Fibroblast of skin of left quadriceps (primary cell): ENCODE measurements around the gene IMMP1L.
A peak's percentile ranks its signal among the peaks of the same experiment; 100 is the strongest.
"Not testable (repeated sequence)": the region's sequence is repeated elsewhere in the genome, so short reads cannot be mapped to it uniquely, and the experiment has no call there.

ENCODE experiments used
- DNase-seq, 2 experiments: peaks; one replicate each; pipeline ENCODE4 v3.0.0-alpha.2; 2013; ENCODE audit warnings: low read depth in 2 of 2

IMMP1L gene, protein sequence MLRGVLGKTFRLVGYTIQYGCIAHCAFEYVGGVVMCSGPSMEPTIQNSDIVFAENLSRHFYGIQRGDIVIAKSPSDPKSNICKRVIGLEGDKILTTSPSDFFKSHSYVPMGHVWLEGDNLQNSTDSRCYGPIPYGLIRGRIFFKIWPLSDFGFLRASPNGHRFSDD

DNA sequence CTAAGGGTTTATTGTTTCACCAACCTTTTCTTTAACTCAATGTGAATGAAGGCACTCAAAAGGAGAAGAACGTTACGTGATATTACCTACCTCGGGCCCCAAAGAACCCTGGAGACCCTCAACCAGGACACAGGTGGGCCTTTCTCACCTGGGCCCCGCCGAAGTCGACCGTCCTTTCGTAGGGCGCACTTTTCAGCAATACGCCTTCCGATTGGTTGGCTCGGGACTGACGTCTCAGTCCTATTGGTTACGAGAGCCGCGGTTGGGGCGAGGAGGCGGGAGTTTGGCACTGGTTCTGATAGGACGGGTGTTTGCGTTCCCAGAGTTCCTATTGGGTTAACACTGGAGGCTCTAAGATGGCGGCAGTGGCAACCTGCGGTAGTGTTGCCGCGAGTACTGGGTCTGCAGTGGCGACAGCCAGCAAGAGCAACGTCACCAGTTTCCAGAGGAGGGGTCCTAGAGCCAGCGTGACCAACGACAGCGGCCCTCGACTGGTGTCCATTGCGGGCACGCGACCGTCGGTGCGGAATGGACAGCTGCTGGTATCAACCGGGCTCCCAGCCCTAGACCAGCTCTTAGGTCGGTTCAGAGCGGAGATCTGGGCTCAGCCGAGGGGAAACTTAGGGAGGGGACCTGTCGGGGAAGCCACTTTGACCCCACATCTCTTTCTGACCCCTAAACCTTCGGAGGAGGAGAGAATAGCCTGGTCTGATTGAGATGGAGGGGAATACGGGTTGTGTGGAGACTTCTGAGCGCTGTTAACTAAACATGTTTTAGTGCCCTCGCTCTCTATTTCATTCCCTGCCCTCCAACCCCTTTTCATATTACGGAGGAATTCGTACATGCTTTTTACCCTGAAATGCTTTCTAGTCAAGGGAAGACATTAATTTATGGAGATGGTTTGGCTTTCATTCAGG is at the start of gene IMMP1L, which contains the start of gene ELP4:
TSS of gene IMMP1L (minus strand) at position 194 of the 917 bp plus-strand sequence. CDS start 46,346 bp downstream, outside the sequence.
TSS of gene ELP4 (plus strand) at position 339 of the 917 bp plus-strand sequence. CDS start at position 357, 18 bp downstream.
- DNase-seq = peak; percentile 90 to 91

DNA sequence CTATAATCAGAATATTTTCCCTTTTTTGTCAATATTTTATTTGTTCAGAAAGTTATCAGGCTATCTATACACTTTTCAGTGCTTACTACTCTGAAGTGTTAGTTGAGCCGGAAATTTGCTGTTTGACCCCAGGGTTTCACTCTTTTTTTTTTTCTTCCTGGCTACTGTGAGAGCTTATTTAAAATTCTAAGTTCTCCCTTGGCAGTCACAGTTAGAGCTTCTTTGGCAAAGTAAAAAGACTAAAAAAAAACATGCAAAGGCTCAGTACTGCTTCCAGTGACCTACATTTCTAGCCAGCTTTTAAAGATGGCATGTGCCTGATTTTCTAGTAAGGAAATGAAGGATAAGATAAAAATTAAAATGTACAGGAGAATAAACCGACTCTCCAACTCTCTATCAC is 48.6 kb upstream of the IMMP1L start:
- DNase-seq = no peak

DNA sequence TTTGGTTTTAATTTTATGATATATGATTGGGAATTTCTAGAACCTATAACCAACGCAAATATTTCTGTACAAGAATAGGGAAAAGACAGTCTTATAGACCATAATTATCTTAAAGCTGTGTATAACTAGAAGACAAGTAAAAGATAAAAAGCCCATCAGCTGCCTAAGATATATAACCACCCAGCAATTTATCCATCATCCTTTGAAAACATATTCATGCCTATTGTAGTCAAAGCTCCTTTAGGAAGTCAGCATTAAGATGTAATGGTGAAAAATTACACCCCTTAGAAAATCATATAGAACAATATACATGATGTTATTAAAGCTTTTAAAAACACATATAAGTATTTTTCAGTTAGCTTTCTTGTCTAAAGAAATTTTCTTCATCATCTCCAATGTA is 46.5 kb upstream of the IMMP1L start:
- DNase-seq = no peak

DNA sequence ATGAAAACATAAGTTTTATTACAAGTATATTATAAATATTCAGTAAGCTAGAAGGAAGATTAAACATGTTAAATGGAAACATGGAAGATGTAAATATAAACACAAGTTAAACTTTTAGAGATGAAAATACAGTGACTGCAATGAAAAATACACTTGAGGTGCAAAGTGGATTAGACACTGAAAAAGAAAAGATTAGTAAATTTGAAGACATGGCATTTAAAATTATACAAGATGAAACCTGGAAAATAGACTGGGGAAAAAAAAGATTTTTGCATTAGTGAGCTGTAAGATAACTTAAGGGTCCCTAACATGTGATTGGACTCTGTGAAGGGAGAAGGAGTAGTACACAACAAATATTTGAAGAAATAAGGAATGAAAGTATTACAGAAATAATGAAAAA is 33.4 kb upstream of the IMMP1L start:
- no peak for DNase-seq

DNA sequence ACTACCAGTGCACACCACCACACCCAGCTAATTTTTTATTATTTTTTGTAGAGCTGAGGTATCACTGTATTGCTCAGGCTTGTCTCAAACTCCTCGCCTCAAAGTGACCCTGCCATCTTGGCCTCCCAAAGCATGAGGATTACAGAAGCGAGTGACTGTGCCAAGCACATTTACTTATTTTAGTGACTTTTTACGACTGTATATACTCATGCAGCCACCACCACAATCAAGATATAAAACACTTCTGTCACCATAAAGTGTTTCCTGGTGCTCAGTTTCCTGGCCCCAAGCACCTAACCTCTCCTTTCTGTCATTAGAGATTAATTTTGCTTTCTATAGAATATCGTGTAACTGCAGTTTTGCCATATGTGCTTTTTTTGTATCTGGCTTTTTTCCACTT is 26.1 kb upstream of the IMMP1L start:
- DNase-seq = no peak

DNA sequence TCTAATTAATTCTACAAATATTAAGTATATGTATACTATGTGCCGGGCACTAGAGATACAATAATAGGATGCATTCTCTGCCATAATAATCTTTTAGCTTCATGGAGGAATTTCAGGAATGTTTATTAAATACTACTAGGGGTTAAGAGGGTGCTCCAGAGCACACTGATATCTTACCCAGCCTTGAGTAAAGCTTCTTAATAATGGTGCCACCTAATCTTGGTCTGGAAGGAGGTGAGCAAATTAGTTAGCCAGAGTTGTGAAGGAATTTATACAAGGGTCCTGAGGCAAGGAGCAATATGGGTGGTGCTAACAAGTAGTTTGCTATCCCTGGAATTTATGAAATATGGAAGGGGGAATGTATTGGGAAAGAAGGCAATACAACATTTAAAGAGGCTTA is 21.9 kb upstream of the IMMP1L start:
- no peak for DNase-seq

DNA sequence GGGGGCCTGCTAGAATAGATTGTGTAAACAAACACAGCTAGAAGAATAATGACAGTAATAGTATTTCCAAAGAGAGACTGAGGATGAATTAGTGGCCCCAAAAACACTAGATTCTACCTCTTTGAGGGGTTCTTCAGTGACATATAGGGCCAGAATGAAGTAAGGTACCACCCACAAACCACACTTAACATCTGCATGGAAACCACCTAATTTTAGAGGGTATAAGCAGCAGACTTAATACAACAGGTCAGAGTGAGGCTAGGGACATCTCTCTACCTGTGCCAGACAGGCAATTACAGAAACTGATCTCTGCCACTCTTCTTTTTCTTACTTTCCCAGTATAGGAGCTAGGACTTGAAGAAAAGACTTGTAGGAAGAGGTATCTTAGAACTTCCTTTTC is 20.3 kb upstream of the IMMP1L start:
- DNase-seq = no peak

DNA sequence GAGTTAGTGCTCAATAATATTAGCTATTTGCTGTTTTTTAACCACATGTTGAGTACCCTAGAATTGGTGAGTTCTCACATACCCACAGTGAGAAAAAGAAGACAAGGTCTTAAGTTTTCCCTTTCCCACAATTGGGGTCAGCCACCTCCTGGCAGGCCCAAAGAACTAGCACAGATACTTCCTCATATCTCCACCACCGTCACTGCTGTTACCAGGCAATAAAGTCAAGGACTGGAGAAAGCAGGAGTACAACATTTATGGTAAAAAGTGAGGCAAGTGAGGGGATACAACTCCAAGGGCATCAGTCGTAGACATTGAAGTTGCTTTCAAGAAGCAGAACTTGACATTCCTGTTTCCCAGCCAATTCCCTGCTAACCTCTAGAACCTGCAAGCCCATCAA is 19.8 kb upstream of the IMMP1L start:
- no peak for DNase-seq

DNA sequence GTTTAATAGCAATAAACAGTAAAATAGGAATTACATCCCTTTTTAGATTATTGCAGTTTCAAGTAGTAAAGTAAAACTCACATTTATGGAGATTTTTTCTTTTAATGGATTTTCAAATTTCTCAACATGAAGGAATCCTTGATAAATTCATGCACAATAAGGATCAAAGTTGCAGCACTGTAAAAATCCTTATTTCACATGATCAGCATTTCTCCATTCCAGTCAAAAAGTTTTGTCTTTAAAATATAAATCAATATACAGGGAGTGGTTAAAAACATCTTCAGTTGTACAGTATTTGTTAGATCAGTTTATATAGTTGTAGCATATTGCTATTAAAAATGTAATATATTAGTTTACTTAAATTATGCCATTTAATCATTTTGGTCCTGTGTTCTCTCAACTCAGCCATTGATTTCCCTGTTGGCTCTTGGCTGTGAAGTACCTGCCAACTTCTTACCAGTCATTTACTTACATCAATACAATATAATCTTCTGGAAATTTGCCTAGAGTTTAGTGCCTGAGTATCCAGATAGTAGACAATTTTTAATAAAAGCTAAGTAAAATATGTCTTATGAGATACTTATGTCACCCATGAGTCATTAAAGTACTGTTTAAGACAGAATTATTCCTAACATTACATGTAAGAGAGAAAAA is 12.2 kb upstream of the IMMP1L start:
- no peak for DNase-seq

DNA sequence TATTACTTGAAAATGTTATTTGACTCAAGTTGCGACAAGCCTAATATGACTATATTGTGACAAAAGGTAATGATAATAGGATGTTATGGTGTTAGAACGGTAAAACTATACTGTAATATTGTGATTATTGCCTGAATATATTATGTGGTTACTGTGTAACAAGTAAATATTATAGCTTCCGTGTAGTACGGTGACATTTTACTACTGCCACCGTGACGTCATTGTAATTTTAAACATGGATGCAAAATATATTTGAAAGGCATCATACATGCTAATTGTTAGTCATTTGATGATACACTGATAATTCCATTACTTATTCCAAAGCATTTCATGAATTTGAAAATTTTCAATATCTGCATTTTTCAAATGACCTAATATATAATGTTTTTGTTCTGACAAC is 2.7 kb upstream of the IMMP1L start:
- no peak for DNase-seq

DNA sequence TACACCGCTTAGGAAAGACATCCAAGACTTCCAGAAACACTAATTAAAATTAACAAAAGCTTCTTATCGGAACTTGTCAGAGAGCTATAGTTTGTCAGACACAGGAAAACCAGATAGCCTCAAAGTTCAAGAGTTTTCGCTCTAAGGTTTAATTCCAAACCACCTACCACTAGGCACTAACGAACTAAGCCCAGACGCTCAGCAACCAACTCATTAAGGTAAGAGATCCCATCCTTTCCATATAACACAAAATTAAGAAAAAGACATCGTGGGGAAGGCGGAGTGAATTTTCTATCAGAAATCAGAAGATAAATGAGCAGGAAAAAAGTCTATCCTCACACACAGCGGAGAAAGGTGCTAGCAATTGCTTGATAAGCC is 382 bp downstream of the IMMP1L start:
- no peak for DNase-seq

DNA sequence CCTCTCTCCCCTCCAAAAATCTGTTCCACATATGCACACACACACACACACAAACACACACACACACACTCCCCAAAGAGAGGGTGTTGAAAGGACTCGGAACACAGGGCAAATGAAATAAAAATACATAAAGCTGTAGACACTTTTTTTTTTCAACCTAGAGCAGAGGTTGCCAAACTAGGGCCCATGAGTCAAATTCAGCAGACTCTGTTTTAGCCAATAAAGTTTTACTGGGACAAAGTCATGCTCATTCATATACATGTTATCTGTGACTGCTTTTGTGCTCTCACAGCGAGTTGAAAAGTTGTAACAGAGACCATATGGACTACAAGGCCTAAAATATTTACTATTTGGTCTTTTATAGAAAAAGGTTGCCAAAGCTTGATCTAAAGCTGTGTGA is 8.9 kb downstream of the IMMP1L start:
- no peak for DNase-seq

DNA sequence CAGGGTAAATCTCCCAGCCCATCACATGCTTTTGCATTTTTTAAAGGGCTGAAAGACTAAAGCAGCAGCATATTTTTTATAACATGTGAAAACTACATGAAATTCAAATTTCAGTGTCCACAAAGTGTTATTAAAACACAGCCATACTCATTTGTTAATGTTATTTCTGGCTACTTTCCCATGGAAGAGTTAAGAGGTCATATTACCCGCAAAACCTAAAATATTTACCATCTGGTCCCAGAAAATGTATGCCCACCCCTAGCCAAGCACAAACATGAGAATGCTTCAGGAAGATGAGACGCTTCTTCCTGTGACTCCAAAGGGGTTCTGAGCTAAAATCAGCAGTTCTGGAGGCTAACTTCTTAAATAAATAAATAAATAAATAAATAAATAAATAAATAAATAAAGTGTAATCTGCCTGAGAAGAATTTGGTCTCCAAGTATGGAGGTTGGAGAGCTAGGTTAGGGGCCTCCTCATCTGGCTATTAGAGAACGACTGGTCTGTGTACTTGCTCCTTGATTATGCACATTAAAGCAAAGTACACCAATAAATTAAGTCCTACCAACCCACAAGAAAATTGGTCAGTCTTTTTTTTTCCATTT is 9.7 kb downstream of the IMMP1L start:
- no peak for DNase-seq

DNA sequence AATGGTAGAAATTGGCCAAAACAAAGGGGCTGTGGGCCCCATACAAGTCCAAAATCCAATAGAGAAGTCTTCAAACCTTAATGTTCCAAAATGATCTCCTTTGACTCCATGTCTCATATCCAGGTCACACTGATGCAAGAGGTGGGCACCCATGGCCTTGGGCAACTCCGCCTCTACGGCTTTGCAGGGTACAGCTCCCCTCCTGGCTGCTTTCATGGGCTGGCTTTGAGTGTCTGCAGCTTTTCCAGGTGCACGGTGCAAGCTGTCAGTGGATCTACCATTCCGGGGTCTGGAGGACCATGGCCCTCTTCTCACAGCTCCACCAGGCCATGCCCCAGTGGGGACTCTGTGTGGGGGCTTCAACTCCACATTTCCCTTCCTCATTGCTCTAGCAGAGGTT is 15.7 kb downstream of the IMMP1L start:
- not testable (repeated sequence) for DNase-seq

DNA sequence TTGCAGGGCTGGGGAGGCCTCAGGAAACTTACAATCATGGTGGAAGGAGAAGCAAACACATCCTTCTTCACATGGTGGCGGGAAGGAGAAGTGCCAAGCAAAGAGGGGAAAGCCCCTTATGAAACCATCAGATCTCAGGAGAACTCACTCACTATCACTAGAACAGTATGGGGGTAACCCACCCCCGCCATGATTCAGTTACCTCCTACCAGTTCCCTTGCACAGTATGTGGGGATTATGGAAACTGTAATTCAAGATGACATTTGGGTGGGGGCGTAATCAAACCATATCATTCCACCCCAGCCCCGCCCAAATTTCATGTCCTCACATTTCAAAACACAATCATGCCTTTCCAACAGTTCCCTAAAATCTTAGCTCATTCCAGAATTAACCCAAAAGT is 16.2 kb downstream of the IMMP1L start:
- no peak for DNase-seq

DNA sequence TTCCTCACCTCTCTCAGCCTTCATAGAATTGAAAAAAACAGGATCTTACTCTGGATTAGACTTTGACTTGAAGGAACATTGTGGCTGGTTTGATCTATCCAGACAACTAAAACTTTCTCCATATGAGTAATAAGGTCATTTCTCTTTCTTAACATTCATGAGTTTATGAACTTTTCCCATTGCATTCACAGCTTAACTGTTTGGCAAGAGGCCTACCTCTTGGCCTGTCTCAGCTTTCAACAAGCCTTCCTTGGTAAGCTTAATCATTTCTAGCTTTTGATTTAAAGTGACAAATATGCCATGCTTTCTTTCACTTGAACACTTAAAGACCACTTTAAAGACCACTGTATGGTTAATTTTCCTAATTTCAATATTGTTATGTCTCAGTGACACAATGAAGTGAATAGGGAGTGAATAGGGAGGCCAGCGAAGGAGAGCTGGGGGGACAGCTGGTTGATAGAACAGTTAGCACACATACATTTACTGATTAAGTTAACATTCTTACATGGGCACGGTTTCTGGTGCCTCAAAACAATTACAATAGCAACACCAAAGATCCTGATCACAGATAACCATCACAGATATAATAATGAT is 17.0 kb downstream of the IMMP1L start:
- no peak for DNase-seq

DNA sequence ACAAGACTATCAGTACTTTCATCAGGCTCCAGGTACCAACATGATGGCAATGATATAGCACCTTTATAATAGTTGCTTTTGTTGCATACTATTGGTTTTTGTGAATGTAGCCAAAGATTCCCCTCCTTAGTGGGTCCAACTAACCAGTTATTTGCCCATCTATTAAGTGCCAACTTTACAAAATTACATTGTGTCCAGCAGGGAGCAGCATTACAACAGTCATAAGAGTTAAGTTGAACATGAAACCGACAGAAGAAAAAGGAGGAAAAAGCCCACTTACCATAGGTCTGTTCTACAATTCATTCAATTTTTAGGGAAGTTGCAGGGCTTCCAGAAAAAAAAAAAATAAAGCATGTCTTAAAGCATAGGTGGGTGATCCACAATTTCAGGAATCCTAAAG is 21.6 kb downstream of the IMMP1L start:
- peak; percentile 34 to 36 for DNase-seq

DNA sequence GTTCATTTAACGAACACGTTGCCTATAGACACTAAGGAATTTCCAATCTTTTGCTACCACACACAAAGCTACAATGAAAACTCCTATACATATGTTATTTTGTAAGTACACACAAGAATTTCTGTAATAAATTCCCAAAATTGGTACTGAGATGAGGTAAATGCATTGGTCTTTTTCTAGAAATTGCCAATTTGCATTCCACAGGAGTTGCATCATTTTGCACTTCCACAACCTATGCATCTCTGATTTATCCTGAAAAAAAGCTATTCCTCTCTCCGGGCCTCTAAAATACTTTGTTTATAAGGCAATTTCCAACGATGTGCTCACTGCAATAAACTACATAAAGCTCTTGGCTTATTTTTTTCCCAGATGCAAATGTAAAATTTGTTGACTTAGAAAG is 24.9 kb downstream of the IMMP1L start:
- peak; percentile 24 to 25 for DNase-seq

DNA sequence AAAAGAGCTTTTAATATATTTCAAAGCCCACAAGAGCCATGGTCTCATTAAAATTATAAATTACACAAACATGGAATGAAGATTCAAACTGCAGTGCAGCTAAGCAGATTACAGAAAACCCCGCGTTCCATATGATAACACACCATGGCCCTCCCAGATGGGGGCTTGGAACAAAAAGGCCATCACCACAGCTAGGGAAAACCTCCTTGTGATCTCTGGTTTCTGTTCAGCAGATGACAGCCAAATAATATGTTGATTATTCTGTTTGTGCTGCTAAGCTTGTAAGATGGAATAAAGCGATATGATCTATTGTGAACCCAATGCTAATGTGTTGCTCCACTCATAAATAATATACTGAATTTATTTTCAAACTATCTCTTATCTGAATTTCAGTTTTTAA is 28.5 kb downstream of the IMMP1L start:
- no peak for DNase-seq

DNA sequence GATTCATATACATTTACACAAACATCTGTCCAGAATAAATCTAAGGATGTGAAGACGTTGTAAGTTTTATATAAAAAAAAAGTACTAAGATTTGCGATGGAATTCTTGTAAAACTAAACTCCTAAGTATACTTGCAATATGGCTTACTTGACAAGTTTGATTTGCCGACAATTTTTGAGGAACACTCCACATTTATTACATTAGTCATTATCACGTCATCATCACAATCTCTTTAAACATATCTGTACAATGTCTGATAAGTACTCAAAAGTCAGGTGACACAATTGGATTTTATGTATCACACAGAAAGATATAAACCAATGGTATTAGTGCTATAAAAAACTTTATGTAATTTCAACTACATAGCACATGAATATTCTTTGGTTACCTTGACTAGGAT is 30.4 kb downstream of the IMMP1L start:
- DNase-seq = no peak

DNA sequence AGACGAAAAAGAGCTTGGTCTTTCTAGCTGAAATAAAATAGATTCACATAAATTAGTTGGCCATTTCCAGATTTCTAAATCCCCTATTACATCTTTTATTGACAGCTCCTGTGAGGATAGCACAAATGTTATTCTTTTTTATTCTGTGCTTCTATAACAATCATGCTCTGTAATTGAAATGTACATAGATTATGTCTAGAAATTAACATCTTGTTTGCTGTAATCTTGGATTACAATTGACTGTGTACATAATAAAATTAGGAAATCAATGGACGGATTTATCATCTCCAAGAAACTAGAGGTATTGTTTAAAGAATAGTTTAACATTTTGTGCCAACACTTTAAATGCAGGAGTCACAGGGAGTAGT is 31.2 kb downstream of the IMMP1L start:
- no peak for DNase-seq
